ENCODE results near the gene MID1IP1.

DNA sequence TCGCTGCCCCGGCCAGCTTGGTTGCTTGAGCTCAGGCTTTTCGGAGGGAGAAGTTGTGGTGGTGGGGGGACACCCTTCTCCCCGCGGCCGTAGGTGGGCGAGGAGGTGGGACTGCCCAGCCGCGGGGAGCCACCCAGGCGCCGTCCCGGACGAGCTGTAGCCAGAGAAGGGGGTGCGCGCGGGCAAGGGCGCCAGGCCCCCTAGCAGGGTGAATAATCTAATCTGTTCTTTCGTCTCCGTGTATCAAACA lies 3.1 kb downstream of the MID1IP1 start:
- TF ChIP-seq POLR2A (IDR thresholded peaks at IDR 0.05; ENCODE audit: extremely low read depth, insufficient read length) (no peak), CTCF (IDR thresholded peaks at IDR 0.05; ENCODE audit: low read depth, low read length) (no peak)
